ENCODE data around the gene JPH2. TPM values are rescaled to one million over a fixed set of nuclear protein-coding genes. Genes with fewer than 3 reads are reported as not detected.

JPH2 gene
- total RNA-seq, 2 donors from 2014 or later = 0.09 to 0.42 TPM

GRCh38 chr20:44186201-44186600 lies 787 bp downstream of the JPH2 start:
- Mint-ChIP-seq H3K27ac (no peak overlapping the region), H3K9me3 (no peaks in the 10 kb centered on the region), H3K4me3 (no peak overlapping the region), H3K27me3 (peaks cover 59% of the 10 kb centered on the region), H3K4me1 (no peaks in the 10 kb centered on the region), H3K36me3 (ENCODE audit: low read depth) (no peaks in the 10 kb centered on the region)
- no peak for ATAC-seq (replicated peaks)

- no peaks in the 10 kb centered on the region for H3K9me3 Mint-ChIP-seq
- H3K36me3 Mint-ChIP-seq (ENCODE audit: low read depth) = no peaks in the 10 kb centered on the region
- peaks cover 62% of the 10 kb centered on the region for H3K27me3 Mint-ChIP-seq
- no peak overlapping the region for H3K4me3 Mint-ChIP-seq
- no peak for ATAC-seq (replicated peaks)
- H3K27ac Mint-ChIP-seq = no peak overlapping the region
- H3K4me1 Mint-ChIP-seq = no peaks in the 10 kb centered on the region
Observed at GRCh38 chr20:44185574-44185973, 1.4 kb downstream of the JPH2 start.

GRCh38 chr20:44183282-44183681 lies 3.7 kb downstream of the JPH2 start:
- ATAC-seq (replicated peaks) = no peak
- Mint-ChIP-seq H3K9me3 (no peaks in the 10 kb centered on the region), H3K4me1 (no peaks in the 10 kb centered on the region), H3K27me3 (peaks cover 55% of the 10 kb centered on the region), H3K4me3 (no peak overlapping the region), H3K27ac (no peak overlapping the region), H3K36me3 (ENCODE audit: low read depth) (no peaks in the 10 kb centered on the region)

GRCh38 chr20:44182863-44183262 lies 4.1 kb downstream of the JPH2 start:
- no peak overlapping the region for H3K27ac Mint-ChIP-seq
- peaks cover 53% of the 10 kb centered on the region for H3K27me3 Mint-ChIP-seq
- no peaks in the 10 kb centered on the region for H3K9me3 Mint-ChIP-seq
- H3K36me3 Mint-ChIP-seq (ENCODE audit: low read depth) = no peaks in the 10 kb centered on the region
- no peaks in the 10 kb centered on the region for H3K4me1 Mint-ChIP-seq
- no peak overlapping the region for H3K4me3 Mint-ChIP-seq
- ATAC-seq (replicated peaks) = no peak

GRCh38 chr20:44182135-44182765 lies 4.7 kb downstream of the JPH2 start:
- no peak overlapping the region for H3K27ac Mint-ChIP-seq
- peaks cover 48% of the 10 kb centered on the region for H3K27me3 Mint-ChIP-seq
- no peaks in the 10 kb centered on the region for H3K36me3 Mint-ChIP-seq (ENCODE audit: low read depth)
- H3K4me1 Mint-ChIP-seq = no peaks in the 10 kb centered on the region
- no peak for ATAC-seq (replicated peaks)
- no peak overlapping the region for H3K4me3 Mint-ChIP-seq
- H3K9me3 Mint-ChIP-seq = no peaks in the 10 kb centered on the region

GRCh38 chr20:44181611-44182010 lies 5.4 kb downstream of the JPH2 start:
- no peak overlapping the region for H3K4me3 Mint-ChIP-seq
- no peaks in the 10 kb centered on the region for H3K36me3 Mint-ChIP-seq (ENCODE audit: low read depth)
- no peaks in the 10 kb centered on the region for H3K4me1 Mint-ChIP-seq
- no peak overlapping the region for H3K27ac Mint-ChIP-seq
- peaks cover 45% of the 10 kb centered on the region for H3K27me3 Mint-ChIP-seq
- no peak for ATAC-seq (replicated peaks)
- H3K9me3 Mint-ChIP-seq = no peaks in the 10 kb centered on the region

- no peak overlapping the region for H3K27ac Mint-ChIP-seq
- peaks cover 42% of the 10 kb centered on the region for H3K27me3 Mint-ChIP-seq
- H3K9me3 Mint-ChIP-seq = no peaks in the 10 kb centered on the region
- no peaks in the 10 kb centered on the region for H3K36me3 Mint-ChIP-seq (ENCODE audit: low read depth)
- no peak overlapping the region for H3K4me3 Mint-ChIP-seq
- no peaks in the 10 kb centered on the region for H3K4me1 Mint-ChIP-seq
- ATAC-seq (replicated peaks) = no peak
Observed at GRCh38 chr20:44180814-44181213, 6.2 kb downstream of the JPH2 start.

- ATAC-seq (replicated peaks) = no peak
- H3K9me3 Mint-ChIP-seq = no peaks in the 10 kb centered on the region
- H3K4me3 Mint-ChIP-seq = no peak overlapping the region
- no peaks in the 10 kb centered on the region for H3K4me1 Mint-ChIP-seq
- no peak overlapping the region for H3K27ac Mint-ChIP-seq
- peaks cover 32% of the 10 kb centered on the region for H3K27me3 Mint-ChIP-seq
- no peaks in the 10 kb centered on the region for H3K36me3 Mint-ChIP-seq (ENCODE audit: low read depth)
Observed at GRCh38 chr20:44176833-44177534, 10.0 kb downstream of the JPH2 start.

GRCh38 chr20:44174996-44175765 lies 11.8 kb downstream of the JPH2 start:
- H3K9me3 Mint-ChIP-seq = no peaks in the 10 kb centered on the region
- H3K4me1 Mint-ChIP-seq = no peaks in the 10 kb centered on the region
- no peaks in the 10 kb centered on the region for H3K36me3 Mint-ChIP-seq (ENCODE audit: low read depth)
- H3K4me3 Mint-ChIP-seq = no peak overlapping the region
- no peak for ATAC-seq (replicated peaks)
- H3K27ac Mint-ChIP-seq = no peak overlapping the region
- H3K27me3 Mint-ChIP-seq = peaks cover 29% of the 10 kb centered on the region

GRCh38 chr20:44173846-44174245 lies 13.1 kb downstream of the JPH2 start:
- Mint-ChIP-seq H3K27ac (no peak overlapping the region), H3K4me3 (no peak overlapping the region), H3K27me3 (peaks cover 35% of the 10 kb centered on the region), H3K36me3 (ENCODE audit: low read depth) (no peaks in the 10 kb centered on the region), H3K4me1 (no peaks in the 10 kb centered on the region), H3K9me3 (no peaks in the 10 kb centered on the region)
- no peak for ATAC-seq (replicated peaks)

- Mint-ChIP-seq H3K36me3 (ENCODE audit: low read depth) (no peaks in the 10 kb centered on the region), H3K4me3 (no peak overlapping the region), H3K27me3 (peaks cover 36% of the 10 kb centered on the region), H3K9me3 (no peaks in the 10 kb centered on the region), H3K27ac (no peak overlapping the region), H3K4me1 (no peaks in the 10 kb centered on the region)
- ATAC-seq (replicated peaks) = no peak
Observed at GRCh38 chr20:44173116-44173515, 13.9 kb downstream of the JPH2 start.

GRCh38 chr20:44172572-44172950 lies 14.4 kb downstream of the JPH2 start:
- H3K4me3 Mint-ChIP-seq = no peak overlapping the region
- H3K36me3 Mint-ChIP-seq (ENCODE audit: low read depth) = no peaks in the 10 kb centered on the region
- peaks cover 34% of the 10 kb centered on the region for H3K27me3 Mint-ChIP-seq
- H3K27ac Mint-ChIP-seq = no peak overlapping the region
- H3K9me3 Mint-ChIP-seq = no peaks in the 10 kb centered on the region
- no peaks in the 10 kb centered on the region for H3K4me1 Mint-ChIP-seq
- no peak for ATAC-seq (replicated peaks)

- H3K4me3 Mint-ChIP-seq = no peak overlapping the region
- no peak overlapping the region for H3K27ac Mint-ChIP-seq
Observed at GRCh38 chr20:44171775-44172571, 15.0 kb downstream of the JPH2 start.

GRCh38 chr20:44170816-44171410 lies 16.1 kb downstream of the JPH2 start:
- peaks cover 41% of the 10 kb centered on the region for H3K27me3 Mint-ChIP-seq
- H3K27ac Mint-ChIP-seq = no peak overlapping the region
- no peak for ATAC-seq (replicated peaks)
- no peaks in the 10 kb centered on the region for H3K4me1 Mint-ChIP-seq
- H3K9me3 Mint-ChIP-seq = no peaks in the 10 kb centered on the region
- H3K4me3 Mint-ChIP-seq = no peak overlapping the region
- no peaks in the 10 kb centered on the region for H3K36me3 Mint-ChIP-seq (ENCODE audit: low read depth)

More at GRCh38 chr20:44171775-44172571, 15.0 kb downstream of the JPH2 start:
- no peak for ATAC-seq (replicated peaks)
- no peaks in the 10 kb centered on the region for H3K9me3 Mint-ChIP-seq
- no peaks in the 10 kb centered on the region for H3K4me1 Mint-ChIP-seq
- H3K36me3 Mint-ChIP-seq (ENCODE audit: low read depth) = no peaks in the 10 kb centered on the region
- H3K27me3 Mint-ChIP-seq = peaks cover 40% of the 10 kb centered on the region

All from activated T-helper 17 cell treated with anti-CD3 and anti-CD28 coated beads, Interleukin-2, amount 50 U/mL, for 72 hours (primary cell).